Right lobe of liver (tissue), 4 donors: Measurements from ENCODE around the gene DTNB.

Experiments
- CTCF ChIP-seq, 4 donors: fragments of 200-600 bp in 3 of 4; fragments of 450-650 bp in 1 of 4; IDR thresholded peaks; one replicate each; pipeline versions ENCODE4 v1.5.1 to v1.8.0; 2016 to 2022; ENCODE audit warnings: antibody characterized with exemption in 4 of 4, mild to moderate bottlenecking in 2 of 4
- POLR2A ChIP-seq: fragments of 450-650 bp; IDR thresholded peaks from one replicate; pipeline ENCODE4 v1.6.1; 2017; ENCODE audit warnings: antibody characterized with exemption, mild to moderate bottlenecking
- donor health status: DM: no; HTN: no; CAD: no.
- donor health status: DM: no; HTN: no; CAD: no.
- donor health status: DM: no; HTN: yes; CAD: no.

- TF ChIP-seq CTCF (IDR thresholded peaks at IDR 0.05) = no peak
- no peak for TF ChIP-seq POLR2A
These were observed 325.5 kb downstream of the DTNB start for GRCh38 chr2:25347846-25348245.
